T-helper 2 cell treated with Interferon-gamma antibody and Interleukin-4, amounts not matched to agents 5 μg/mL and 100 μg/mL, for 36 hours (primary cell): ENCODE data around the gene FA2H.
"Not testable (repeated sequence)": the region's sequence is repeated elsewhere in the genome, so short reads cannot be mapped to it uniquely, and the experiment has no call there.

ENCODE experiments used
- DNase-seq: peaks from one replicate; pipeline ENCODE4 v3.0.0; 2021; ENCODE audit warnings: low spot score
- H3K27ac Mint-ChIP-seq: one replicate; pipeline ENCODE4 v1.8.0; 2021; ENCODE audit warnings: mild to moderate bottlenecking, mixed read lengths
- H3K27me3 Mint-ChIP-seq: one replicate; pipeline ENCODE4 v1.8.0; 2021; ENCODE audit warnings: low read depth, mixed read lengths
- H3K36me3 Mint-ChIP-seq: one replicate; pipeline ENCODE4 v1.8.0; 2021; ENCODE audit warnings: low read depth, mixed read lengths
- H3K4me1 Mint-ChIP-seq: one replicate; pipeline ENCODE4 v1.8.0; 2021; ENCODE audit warnings: low read depth, mixed read lengths
- H3K4me3 Mint-ChIP-seq: one replicate; pipeline ENCODE4 v1.8.0; 2022; ENCODE audit warnings: mild to moderate bottlenecking, moderate library complexity, mixed read lengths
- H3K9me3 Mint-ChIP-seq: one replicate; pipeline ENCODE4 v1.8.0; 2021; ENCODE audit warnings: mixed read lengths

The FA2H gene

DNA sequence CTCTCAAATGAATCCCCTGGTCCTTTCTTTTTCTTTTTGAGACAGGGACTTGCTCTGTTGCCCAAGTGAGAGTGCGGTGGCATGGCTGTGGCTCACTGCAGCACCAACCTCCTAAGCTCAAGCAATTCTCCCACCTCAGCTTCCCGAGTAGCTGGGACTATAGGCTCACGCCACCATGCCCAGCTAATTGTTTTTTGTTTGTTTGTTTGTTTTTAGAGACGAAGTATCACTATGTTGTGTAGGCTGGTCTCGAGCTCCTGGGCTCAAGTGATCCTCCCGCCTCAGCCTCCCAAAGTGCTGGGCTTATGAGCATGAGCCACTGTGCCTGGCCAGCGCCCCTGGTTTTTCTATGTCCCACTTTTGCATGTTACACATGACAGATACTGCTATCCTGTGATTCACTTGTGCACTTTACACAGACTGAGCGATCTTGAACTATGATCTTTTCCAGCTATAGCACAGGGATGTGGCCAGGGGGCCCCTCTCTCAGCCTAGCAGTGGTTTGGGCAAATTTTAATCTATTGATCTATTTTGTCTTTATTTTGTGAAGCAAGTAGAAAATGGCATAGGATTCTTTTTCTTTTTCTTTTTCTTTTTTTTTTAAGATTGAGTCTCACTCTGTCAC, 42.7 kb downstream of the FA2H start:
- no peaks in the 10 kb centered on the region for H3K4me1 Mint-ChIP-seq
- no peak overlapping the region for H3K4me3 Mint-ChIP-seq
- DNase-seq: no peak
- H3K27ac Mint-ChIP-seq: no peak overlapping the region
- no peaks in the 10 kb centered on the region for H3K36me3 Mint-ChIP-seq
- H3K27me3 Mint-ChIP-seq: no peaks in the 10 kb centered on the region
- peaks cover 4% of the 10 kb centered on the region for H3K9me3 Mint-ChIP-seq

DNA sequence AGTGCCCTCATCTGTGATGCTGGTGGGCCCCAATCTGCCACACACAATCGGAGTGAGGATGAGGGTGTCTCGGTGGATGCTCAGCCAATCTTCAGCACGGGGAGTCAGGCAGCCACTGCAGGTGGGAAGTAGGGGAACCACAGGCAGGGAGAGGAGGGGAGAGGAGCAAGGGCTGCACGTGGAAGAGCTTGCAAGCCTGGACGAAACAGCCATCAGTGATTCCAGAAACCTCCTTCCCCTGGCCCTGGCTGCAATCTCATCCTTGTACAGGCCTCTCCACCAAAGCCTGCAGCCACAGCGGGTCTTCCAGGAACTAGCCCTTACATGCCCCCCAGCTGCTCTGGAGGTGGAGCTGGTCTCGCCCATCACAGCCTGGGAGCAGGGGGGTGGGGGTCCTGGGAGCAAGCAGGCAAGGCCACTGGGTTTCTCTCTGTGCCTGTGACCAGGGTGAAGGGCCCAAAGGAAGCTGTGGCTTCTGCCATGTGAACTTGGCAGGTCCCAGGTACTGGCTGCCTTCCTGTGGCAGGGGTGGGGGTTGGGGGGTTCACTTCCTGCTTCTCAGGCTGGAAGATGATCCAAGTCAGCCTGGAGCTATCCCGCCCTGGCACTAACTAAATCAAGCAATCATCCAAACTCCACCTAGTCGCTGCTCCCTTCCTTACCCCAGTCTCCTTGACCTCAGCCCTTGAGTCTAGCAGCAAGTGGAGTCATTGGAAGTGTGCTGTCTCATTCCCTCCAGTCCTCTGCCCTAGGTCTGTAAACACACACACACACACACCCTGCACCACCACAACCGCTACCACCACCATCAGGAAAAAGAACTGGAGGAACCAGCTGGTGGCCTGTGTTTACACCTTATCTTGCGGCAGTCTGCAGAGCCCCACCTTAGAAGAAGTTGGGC, 44.6 kb downstream of the FA2H start:
- H3K27ac Mint-ChIP-seq: no peak overlapping the region

DNA sequence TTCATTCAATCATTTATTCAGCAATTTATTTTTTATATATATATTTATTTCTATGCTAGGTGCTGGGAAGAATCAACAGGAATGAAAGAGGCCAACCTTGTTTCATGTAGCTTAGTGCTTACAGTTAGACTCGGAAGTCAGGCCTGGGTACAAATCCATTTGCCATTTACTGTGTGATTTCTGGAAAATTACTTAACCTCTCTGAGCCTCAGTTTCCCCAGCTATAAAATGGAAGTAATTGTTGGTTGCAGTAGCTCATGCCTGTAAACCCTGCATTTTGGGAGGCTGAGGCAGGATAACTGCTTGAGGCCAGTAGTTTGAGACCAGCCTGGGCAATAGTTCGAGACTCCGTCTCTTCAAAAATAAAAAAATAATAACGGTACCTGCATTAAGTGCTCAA, 46.7 kb downstream of the FA2H start:
- peaks cover 10% of the 10 kb centered on the region for H3K9me3 Mint-ChIP-seq
- no peak overlapping the region for H3K27ac Mint-ChIP-seq
- no peak for DNase-seq
- H3K4me3 Mint-ChIP-seq: no peak overlapping the region
- H3K36me3 Mint-ChIP-seq: no peaks in the 10 kb centered on the region
- no peaks in the 10 kb centered on the region for H3K4me1 Mint-ChIP-seq
- no peaks in the 10 kb centered on the region for H3K27me3 Mint-ChIP-seq

More for the DNA sequence above, 44.6 kb downstream of the FA2H start:
- H3K36me3 Mint-ChIP-seq: no peaks in the 10 kb centered on the region
- H3K27me3 Mint-ChIP-seq: no peaks in the 10 kb centered on the region
- DNase-seq: no peak
- H3K4me3 Mint-ChIP-seq: no peak overlapping the region
- peaks cover 10% of the 10 kb centered on the region for H3K9me3 Mint-ChIP-seq
- H3K4me1 Mint-ChIP-seq: no peaks in the 10 kb centered on the region

DNA sequence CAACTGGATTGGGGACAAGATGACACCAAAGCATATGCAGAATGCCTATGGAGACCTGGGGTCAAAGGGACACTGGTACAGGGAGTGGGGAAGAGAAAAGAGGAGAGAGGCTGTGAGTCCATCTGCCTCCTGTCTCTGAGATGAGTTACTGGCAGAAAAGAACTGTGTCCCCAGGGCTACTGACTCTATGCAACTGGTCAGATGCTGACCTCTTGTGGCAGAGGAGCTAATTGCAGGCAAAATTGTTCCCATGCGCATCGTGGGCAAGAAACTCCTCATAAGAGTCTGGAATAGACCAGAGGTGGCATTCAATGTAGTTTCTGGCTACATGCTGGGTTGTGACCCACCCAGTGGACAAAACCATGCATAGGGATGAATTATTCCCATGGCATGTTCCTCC, 47.9 kb downstream of the FA2H start:
- Mint-ChIP-seq H3K4me1 (no peaks in the 10 kb centered on the region), H3K27ac (no peak overlapping the region), H3K4me3 (no peak overlapping the region), H3K27me3 (no peaks in the 10 kb centered on the region), H3K36me3 (no peaks in the 10 kb centered on the region), H3K9me3 (peaks cover 10% of the 10 kb centered on the region)
- DNase-seq: no peak

DNA sequence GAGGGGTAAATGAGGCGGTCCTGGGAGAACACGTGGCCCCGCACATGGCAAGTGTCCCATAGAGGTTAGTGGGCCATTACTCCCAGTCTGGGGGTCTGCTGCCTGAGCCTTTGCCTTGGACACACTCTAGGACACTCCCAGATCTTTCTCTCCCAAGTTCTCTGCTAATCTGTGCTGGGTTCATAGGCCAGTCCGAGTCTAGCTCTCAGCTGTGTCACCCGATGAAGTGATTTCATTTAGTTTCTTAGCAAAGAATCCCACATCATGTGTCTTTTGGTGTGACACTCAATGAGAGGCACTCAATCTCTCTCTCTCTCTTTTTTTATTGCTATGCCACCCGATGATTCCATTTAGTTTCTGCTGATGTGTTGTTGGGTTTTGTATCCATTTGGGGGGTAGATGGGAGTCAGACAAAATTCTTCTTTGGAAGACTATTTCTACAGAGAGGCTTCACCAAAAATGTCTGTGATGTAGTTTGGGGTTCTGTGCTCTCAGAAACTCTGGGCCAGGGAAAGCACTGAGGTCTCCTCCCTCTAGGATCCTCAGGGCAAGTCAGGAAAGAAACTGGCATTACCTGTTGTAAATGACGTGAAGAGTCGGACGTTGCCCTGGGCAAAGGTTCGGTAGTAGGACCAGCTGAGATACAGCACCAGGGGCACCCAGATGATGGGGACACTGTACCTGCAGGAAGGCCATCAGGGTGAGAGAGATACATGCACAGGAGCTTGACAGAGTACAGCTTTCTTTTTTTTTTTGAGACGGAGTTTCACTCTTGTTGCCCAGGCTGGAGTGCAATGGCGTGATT, 48.8 kb downstream of the FA2H start:
- no peak overlapping the region for H3K4me3 Mint-ChIP-seq
- no peaks in the 10 kb centered on the region for H3K27me3 Mint-ChIP-seq
- no peak overlapping the region for H3K27ac Mint-ChIP-seq
- peaks cover 10% of the 10 kb centered on the region for H3K9me3 Mint-ChIP-seq
- H3K4me1 Mint-ChIP-seq: no peaks in the 10 kb centered on the region
- no peak for DNase-seq
- H3K36me3 Mint-ChIP-seq: no peaks in the 10 kb centered on the region

DNA sequence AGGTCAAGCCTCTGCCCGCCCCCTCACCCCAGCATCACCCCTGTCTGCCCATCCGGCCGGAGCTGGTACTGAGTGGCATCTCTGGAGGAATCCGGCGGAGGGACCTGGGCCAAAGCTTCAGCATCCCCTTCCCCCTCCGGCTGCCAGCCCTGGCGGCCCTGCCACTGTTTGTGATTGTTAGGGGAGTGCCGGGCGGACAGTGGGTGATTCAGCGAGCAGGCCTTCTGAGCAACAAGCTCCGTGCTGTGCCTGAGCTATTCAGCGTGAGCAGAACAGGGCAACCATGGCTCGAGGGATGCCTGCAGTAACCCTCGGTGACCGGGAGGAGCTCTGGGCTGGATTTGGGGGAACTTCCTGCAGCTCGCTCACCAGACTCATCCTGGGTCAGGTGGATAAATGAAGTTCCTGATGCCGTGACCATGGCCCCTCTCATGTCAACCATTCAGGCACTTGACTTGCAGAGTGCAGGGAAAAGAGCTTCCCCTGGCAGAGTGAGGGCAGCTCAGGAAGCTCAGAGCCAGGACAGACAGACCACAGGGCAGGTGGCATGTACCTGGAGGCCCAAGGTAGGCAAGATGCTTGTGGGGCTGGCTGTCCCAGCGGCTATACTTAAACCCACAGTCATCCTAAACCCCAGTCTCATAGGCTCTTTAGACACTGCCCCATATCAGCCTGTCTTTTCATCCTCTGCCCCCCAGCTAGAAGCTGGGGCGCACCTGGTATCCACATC, 49.6 kb downstream of the FA2H start:
- DNase-seq: no peak
- Mint-ChIP-seq H3K4me1 (no peaks in the 10 kb centered on the region), H3K27ac (no peak overlapping the region), H3K36me3 (no peaks in the 10 kb centered on the region), H3K4me3 (no peak overlapping the region), H3K9me3 (peaks cover 10% of the 10 kb centered on the region), H3K27me3 (no peaks in the 10 kb centered on the region)

DNA sequence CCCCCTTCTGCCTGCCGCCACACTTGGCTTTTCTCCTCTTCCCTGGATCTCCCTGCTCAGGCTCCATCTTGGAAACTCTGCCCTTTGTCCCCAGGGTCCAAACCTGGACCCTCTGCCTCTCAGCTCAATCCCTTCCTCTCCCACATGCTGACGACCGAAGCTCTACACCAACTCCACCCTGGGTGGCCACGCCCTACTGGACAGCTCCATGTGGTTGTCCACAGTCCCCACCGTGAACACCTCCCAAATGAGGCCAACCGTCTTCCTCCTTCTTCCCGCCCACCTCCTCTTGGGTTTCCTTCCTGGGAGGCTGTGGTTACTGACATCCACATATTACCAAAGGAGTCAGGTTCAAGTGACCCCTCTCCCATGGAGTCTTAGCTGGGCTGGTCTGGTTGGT, 51.4 kb downstream of the FA2H start:
- H3K4me1 Mint-ChIP-seq: no peaks in the 10 kb centered on the region
- no peak overlapping the region for H3K27ac Mint-ChIP-seq
- no peaks in the 10 kb centered on the region for H3K36me3 Mint-ChIP-seq
- no peak overlapping the region for H3K4me3 Mint-ChIP-seq
- DNase-seq: no peak
- H3K9me3 Mint-ChIP-seq: peaks cover 10% of the 10 kb centered on the region
- no peaks in the 10 kb centered on the region for H3K27me3 Mint-ChIP-seq

DNA sequence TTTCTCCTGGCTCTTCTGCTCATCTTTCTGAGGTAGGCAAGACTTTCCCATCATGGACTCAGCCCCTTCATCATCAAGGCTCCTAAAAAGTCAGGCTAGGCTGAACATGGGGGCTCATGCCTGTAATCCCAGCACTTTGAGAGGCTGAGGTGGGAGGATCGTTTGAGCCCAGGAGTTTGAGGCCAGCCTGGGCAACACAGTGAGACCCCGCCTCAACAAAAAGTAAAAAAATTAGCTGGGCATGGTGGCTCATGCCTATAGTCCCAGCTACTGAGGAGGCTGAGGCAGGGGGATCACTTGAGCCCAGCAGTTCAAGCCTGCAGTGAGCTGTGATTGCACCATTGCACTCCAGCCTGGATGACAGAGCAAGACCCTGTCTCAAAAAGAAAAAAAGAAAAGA, 52.5 kb downstream of the FA2H start:
- not testable (repeated sequence) for H3K4me3 Mint-ChIP-seq, H3K9me3 Mint-ChIP-seq, H3K36me3 Mint-ChIP-seq, H3K27ac Mint-ChIP-seq, H3K27me3 Mint-ChIP-seq, DNase-seq, H3K4me1 Mint-ChIP-seq

DNA sequence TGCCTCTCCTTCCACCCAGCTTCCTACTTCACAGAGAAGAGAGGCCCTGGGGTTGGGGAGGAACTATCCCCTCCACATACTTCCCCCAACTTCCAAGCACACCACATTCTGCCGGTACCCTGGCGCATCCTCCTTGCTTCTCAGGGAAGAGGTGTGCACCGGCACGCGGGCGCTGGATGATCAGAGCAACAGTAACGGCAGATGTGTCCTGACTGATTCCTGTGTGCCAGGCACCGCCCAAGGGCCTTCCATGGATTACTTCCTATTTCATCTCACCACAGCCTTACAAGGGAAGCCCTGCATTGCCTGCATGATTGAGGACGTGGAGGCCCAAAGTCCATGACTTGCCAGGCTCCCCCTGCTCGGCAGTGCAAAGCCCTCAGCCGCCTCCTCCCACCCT, 52.9 kb downstream of the FA2H start:
- Mint-ChIP-seq H3K36me3 (no peaks in the 10 kb centered on the region), H3K4me3 (no peak overlapping the region), H3K9me3 (peaks cover 4% of the 10 kb centered on the region), H3K27me3 (no peaks in the 10 kb centered on the region), H3K27ac (no peak overlapping the region), H3K4me1 (no peaks in the 10 kb centered on the region)
- DNase-seq: no peak

DNA sequence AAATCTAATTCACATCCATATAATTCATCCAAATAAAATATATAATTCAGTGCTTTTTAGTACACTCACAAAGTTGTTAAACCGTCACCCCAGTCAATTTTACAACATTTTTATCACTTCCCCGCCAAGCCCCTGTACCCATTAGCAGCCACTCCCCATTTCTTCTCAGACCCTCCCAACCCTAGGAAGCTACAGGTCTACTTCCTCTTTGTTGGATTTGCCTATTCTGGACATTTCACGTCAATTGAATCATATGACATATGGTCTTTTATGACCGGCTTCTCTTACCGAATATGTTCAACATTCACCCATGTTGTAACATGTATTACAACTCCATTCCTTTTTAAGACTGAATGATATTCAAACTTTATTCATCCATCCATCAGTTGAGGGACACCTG, 54.0 kb downstream of the FA2H start:
- no peak overlapping the region for H3K27ac Mint-ChIP-seq
- no peak for DNase-seq
- H3K27me3 Mint-ChIP-seq: no peaks in the 10 kb centered on the region
- no peaks in the 10 kb centered on the region for H3K9me3 Mint-ChIP-seq
- H3K4me3 Mint-ChIP-seq: no peak overlapping the region
- H3K4me1 Mint-ChIP-seq: no peaks in the 10 kb centered on the region
- H3K36me3 Mint-ChIP-seq: no peaks in the 10 kb centered on the region

DNA sequence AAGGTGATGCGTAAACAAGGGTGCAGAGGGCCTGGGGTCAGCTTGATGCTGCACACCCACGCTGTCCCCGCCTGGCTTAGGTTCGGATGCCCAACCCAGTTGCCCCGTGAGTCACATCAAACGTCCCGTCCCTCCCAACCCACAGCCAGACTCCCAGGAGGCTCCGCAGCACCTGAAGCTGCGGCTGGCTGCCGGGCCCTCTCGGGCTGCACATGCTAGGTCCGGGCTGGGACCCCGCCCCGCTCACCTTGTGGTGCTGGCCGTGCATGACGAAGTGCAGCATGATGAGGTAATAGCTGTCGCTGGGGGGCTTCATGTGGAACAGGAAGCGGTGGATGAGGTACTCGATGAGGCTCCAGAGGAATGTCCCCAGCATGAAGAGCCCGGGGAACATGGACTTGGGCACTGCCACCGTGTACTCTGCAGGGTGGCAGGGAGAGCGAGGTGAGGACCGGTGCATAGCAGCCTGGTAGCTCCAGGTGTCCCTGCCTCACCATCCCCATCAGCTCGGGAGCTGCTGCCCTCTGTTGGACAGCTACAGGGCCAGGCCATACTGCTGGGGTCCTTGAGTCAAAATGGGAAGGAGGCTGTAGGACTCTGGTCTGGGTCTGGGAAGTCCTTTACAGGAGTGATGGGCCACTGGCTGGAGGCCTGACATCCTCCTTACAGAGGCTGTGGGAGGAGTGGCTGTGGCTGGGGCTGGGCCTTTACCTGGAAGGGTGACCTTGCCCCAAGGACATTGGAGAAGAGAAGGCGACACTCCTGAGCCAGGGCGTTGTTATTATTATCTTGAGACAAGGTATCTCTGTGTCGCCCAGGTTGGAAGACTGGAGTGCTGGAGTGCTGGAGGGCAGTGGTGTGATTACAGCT, 55.6 kb downstream of the FA2H start:
- H3K27me3 Mint-ChIP-seq: no peaks in the 10 kb centered on the region
- DNase-seq: no peak
- no peak overlapping the region for H3K4me3 Mint-ChIP-seq
- H3K36me3 Mint-ChIP-seq: no peaks in the 10 kb centered on the region
- H3K4me1 Mint-ChIP-seq: no peaks in the 10 kb centered on the region
- no peak overlapping the region for H3K27ac Mint-ChIP-seq
- H3K9me3 Mint-ChIP-seq: no peaks in the 10 kb centered on the region

DNA sequence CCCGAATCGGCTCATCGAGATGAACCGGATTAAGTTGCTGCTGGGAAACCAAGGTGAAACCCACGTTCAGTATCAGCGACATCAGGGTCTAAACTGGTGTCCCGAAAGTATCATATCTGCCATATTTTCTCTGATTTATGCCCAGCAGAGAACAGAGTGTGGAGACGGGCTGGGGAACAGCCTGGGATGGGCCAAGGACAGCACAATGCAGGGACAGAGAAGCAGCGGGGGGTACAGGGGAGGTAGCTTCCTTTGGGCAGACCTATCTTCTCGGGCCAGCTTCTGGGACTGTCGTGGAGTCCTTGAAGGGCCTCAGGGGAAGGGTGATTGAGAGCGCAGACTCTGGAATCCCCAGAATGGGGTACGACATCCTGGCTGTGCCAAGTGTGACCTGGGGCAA, 56.5 kb downstream of the FA2H start:
- Mint-ChIP-seq H3K36me3 (no peaks in the 10 kb centered on the region), H3K4me3 (no peak overlapping the region)

DNA sequence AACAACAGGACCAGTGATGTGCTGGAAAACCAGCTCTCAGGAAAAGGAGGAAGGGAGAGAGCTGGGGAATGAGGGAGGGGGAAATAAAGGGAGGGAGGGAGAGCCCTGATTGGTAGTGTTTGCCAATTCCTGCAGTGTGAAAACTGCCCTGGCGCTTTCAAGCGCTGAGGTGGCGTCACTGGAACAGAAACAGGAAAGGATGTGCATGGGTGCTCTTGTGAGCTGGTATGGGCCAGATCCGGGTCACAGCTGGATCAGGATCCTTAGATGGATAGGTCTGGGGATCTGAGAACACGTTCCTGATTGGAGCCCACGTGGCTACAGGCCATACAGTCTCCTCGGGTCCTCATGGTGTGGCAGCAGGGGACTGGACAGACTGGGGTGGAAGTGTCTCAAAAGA, 57.3 kb downstream of the FA2H start:
- DNase-seq: no peak
- no peaks in the 10 kb centered on the region for H3K4me1 Mint-ChIP-seq
- no peaks in the 10 kb centered on the region for H3K9me3 Mint-ChIP-seq
- H3K36me3 Mint-ChIP-seq: no peaks in the 10 kb centered on the region
- no peaks in the 10 kb centered on the region for H3K27me3 Mint-ChIP-seq
- no peak overlapping the region for H3K27ac Mint-ChIP-seq
- no peak overlapping the region for H3K4me3 Mint-ChIP-seq

More for the DNA sequence above, 56.5 kb downstream of the FA2H start:
- Mint-ChIP-seq H3K4me1 (no peaks in the 10 kb centered on the region), H3K27me3 (no peaks in the 10 kb centered on the region), H3K27ac (no peak overlapping the region), H3K9me3 (no peaks in the 10 kb centered on the region)
- DNase-seq: no peak
